ENCODE data around the gene GRM7.

DNA sequence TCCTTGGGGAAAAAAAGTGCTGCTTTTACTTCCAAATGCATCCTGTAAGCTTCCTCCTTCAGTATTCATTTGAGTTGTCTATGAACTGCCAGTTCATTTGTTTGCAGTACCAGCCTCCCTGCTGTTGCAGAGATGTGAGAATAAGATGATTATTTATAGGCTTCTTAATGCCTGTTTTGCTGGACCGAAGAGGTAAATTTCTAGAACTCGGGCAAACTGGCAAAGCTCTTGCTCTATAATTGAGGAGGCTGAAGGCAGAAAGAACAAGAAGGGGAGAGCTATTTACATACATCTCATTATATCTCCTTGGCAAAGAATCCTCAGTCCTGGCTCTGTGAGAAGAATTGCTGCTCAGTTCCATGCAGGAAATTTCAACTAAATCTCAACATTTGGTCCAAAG lies 790.4 kb downstream of the GRM7 start:
- TF ChIP-seq, protein P1, sequence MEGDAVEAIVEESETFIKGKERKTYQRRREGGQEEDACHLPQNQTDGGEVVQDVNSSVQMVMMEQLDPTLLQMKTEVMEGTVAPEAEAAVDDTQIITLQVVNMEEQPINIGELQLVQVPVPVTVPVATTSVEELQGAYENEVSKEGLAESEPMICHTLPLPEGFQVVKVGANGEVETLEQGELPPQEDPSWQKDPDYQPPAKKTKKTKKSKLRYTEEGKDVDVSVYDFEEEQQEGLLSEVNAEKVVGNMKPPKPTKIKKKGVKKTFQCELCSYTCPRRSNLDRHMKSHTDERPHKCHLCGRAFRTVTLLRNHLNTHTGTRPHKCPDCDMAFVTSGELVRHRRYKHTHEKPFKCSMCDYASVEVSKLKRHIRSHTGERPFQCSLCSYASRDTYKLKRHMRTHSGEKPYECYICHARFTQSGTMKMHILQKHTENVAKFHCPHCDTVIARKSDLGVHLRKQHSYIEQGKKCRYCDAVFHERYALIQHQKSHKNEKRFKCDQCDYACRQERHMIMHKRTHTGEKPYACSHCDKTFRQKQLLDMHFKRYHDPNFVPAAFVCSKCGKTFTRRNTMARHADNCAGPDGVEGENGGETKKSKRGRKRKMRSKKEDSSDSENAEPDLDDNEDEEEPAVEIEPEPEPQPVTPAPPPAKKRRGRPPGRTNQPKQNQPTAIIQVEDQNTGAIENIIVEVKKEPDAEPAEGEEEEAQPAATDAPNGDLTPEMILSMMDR (conservative IDR thresholded peaks at IDR 0.05; ENCODE audit: low read depth, low read length) = no peak
- TF ChIP-seq RAD21 (IDR thresholded peaks at IDR 0.05; ENCODE audit: low read length) (no peak), MXI1 (IDR thresholded peaks at IDR 0.05; ENCODE audit: borderline replicate concordance, low read depth, low read length) (no peak), RCOR1 (IDR thresholded peaks at IDR 0.05; ENCODE audit: insufficient replicate concordance, low read length) (no peak), CHD1 (IDR thresholded peaks at IDR 0.05; ENCODE audit: low read depth, low read length) (no peak), SMC3 (IDR thresholded peaks at IDR 0.05; ENCODE audit: low read depth, low read length) (no peak)
- TF ChIP-seq, protein P2, sequence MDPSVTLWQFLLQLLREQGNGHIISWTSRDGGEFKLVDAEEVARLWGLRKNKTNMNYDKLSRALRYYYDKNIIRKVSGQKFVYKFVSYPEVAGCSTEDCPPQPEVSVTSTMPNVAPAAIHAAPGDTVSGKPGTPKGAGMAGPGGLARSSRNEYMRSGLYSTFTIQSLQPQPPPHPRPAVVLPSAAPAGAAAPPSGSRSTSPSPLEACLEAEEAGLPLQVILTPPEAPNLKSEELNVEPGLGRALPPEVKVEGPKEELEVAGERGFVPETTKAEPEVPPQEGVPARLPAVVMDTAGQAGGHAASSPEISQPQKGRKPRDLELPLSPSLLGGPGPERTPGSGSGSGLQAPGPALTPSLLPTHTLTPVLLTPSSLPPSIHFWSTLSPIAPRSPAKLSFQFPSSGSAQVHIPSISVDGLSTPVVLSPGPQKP (IDR thresholded peaks at IDR 0.05; ENCODE audit: borderline replicate concordance, low read depth, low read length) = no peak

All from IMR-90 (cell line).